Cortex of kidney (tissue), 1 donor: ENCODE data around the gene MRPL44.

Experiments used
- DNase-seq: peaks from one replicate; lab custom pipeline; 2025; lab: John Stamatoyannopoulos, UW

MRPL44 gene

DNA sequence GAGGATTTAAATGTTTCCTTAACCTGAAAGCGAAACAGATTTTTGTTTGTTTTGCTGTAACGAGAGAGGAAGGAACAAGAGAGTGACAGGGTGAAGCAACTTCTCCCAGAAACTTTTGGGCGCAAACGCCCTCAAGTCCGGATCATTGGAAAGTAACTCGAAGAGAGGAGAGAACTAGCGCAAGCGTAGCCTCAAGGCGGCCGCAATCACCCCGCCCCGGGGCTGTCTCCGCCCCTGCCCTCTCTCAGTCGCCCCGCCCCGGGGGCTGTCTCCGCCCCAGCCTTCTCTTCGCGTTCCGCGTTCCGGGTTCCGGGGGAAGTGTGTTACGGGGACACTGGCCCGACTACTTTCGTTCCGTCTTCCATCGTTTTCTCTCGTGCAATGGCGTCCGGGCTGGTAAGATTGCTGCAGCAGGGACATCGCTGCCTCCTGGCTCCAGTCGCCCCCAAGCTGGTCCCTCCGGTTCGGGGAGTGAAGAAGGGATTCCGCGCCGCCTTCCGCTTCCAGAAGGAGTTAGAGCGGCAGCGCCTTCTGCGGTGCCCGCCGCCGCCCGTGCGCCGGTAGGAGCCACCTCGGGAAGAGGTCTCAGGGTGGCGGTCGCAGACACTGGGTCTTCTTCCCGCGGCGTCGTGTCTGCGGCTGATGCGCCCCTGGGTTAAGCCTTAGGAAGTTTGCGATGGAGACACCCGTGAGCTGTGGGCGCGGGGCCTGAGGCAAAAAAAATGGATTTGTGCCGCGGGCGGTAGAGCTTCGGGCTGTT, at the start of gene MRPL44:
Gene MRPL44 (plus strand): TSS at position 372 of the 760 bp plus-strand sequence. CDS start 10 bp downstream, at position 382.
- DNase-seq = peak; percentile 61

DNA sequence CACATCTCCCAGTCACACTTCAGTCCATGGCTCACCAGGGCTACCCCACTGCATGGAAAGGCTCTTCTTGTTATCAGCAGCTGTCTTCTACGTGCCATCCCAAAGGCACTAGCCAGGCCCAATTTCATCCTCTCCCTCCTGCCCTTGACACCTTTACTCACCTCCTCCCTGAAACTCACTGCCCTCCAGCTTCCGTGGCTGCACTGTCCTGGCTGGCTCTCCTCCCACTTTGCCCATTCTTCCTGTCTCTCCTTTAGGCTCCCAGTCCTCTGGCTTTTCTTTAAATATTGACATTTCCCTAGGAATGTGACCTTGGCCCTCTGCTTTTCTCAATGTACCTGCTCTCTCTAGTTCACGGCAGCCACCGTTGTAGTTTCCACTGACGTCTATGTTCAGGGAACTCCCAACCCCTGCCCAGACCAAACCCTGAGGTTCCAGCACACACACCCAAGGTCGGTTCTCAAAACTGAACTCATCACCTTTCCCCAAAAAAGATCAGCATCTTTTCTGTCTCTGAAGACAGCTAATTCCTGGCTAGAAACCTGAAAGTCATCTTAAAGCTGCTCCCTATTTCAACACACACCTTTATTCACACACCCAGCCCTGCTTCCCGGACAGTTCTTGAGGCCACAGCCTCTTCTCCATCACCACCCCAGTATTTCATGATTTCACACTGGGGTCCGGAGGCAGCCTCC, 48.8 kb upstream of the MRPL44 start:
- DNase-seq = no peak

DNA sequence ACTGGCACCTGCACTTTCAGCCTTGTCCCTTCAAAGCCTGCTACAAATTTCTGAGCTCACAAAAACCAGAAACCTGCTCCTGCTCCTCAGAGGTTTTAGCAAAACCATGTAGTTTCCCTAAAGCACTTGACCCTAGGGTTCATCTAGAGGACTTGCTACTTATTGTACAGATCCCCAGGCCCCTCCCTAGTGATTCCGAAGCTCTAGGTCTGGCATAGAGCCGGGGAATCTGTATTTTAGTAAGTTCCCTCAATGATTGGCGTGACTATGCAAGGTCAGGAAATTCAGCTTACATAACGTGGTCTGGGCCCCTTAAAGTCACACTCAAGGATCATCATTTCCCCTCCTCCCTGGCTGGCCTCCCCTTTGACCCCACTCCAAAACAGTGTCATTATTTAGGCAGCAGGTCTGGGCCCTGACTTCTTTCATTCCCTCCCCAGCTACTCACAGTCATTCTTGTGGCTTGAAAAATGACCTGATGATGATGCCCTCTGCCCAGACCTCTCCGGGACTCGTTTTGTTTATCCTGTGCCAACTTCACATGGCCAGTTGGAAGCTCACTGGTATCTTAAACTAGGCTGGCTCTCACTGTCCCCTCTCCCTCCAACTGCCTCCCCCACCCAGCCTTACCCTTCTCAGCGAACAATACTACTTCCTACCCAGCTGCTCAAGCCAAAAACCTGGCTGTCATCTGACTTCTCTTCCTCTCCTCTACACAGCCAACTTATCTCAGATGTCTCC, 48.1 kb upstream of the MRPL44 start:
- DNase-seq = no peak

DNA sequence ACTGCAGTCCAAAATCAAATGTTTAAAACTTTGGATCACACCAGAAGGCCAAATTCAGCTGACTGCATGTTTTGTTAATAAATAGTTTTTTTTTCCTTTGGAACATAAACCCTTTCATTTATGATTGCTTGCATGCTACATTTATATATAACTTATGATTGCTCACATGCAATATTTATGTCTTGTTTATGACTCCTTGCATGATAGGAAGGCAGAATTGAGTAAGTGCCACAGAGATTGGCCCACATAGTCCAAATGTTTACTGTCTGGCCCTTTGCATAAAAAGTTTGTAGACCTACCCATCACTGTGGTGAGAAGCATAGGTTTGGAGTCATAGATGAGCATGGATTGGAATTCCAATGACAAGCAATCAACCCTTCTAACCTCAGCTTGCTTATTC, 42.9 kb upstream of the MRPL44 start:
- no peak for DNase-seq

DNA sequence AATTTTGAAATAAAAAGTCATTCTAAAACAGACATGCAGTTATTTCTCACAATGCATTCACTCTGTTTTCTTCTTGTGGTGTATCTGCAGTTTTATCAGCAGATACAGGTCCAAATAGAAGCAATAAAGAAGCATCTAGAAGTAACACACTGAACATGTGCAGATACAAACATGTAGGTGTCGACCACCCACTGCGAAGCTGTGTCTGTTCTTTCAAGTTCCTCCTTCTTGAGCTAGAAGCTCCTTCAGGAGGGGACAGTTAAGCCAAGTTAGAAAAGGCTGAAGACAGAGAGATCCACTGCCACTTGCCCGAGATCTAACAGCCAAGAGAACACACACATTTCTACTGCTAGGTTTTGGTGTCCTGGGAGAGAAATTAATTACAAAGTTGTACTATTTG, 42.2 kb upstream of the MRPL44 start:
- no peak for DNase-seq

DNA sequence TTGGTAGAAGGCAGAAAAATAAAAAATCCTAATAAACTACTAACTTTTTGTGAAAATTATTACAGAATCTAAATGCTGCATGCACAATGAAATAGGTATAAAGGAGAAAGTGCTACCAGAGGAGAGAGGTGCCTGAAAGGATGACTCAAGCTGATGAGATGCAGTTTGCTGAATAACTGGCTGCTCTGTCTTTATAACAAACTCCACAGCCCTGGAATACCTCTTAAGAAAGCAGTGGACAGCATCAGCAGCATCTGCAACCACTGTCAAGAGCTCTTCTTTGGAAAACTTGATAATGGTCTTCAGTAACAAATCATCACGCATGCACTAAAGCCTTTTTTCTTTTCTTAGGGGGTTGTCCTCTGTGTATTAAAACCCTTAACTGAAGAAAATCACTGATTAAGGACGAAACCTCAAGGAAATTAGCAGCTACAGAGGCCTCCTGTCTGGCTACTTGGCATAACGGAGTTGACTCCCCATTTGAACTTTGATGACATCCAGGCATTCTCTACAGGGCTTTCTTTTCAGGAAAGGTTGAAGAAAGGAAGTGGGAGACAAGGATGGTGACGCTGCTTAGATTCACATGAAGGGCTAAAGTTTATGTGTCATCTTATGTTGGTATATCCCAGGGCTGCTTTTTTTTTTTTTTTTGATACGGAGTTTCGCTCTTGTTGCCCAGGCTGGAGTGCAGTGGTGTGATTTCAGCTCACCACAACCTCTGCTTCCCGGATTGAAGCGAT, 40.9 kb upstream of the MRPL44 start:
- DNase-seq = no peak

DNA sequence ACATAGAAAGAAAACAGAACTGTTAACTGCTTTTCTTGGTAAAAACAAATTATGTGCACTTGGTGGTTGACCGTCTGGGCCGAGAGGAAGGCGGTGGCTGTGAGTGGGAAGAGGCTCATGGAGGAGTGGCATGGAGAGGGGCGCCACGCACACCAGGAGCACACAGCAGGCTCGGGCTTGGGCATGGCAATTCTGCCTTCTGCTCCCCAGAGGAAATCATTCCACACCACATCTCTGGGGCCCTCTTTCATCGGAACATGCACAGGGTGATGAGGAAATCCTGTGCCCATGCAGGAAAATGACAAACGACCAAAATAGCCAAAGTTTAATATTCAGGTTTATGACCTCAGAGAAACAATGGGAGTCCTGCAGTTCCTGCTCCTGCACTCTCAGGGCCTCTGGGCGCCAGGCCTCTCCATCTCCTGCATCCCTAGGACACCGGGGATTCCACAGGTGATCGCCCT, 38.6 kb upstream of the MRPL44 start:
- DNase-seq = no peak

DNA sequence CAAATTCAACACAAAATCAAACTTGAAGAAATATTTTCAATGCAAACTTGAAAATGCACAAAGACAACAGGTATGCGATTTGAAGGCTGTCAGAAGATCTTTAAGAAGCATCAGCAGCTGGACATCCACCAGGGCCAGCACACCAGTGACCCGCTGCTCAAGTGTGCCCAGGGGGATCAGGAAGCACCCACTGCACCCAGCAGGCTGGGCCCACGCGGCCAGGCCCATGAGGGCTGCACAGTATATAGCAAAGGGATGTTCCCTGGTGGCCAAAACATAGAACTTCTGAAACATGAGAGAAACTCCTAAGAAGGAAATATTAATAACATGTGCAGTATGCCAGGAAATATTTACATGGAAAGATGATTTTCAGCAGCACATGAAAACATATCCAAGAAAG, 37.2 kb upstream of the MRPL44 start:
- no peak for DNase-seq

DNA sequence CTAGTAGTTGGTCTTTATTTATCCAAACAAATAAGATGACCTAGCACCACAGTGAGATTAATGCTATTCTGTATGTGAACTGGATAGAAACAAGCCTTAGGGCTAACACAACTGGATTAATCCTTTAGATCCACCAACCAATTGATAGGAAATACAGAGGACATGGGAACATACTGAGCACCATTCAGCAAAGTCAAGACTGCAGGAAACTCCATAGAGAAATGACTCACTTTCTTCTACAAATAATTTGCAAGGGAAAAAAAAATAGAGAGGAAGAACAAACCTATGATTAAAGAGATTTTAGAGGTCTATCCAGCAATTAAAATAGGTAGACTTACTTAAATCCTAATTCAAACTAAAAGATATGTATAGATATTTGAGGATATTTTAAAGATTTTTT, 36.1 kb upstream of the MRPL44 start:
- DNase-seq = no peak

DNA sequence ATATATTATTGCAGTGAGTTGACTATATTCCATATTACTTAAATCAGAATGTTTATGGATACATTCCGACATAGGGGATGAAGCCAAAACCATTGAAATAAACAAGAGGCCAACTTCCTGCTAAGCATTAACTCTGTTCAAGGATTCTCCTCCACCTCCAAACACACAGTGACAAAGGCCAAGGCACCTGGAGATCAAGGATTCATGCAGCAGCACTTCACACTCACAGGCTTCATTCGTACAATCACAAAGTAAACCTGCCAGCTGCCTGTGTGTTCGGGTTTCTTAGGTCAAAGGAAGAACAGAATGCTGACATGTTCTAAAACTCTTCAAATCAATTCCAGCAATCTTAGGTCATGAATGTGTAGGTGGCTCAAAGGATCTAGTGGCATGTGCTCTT, 35.0 kb upstream of the MRPL44 start:
- no peak for DNase-seq

DNA sequence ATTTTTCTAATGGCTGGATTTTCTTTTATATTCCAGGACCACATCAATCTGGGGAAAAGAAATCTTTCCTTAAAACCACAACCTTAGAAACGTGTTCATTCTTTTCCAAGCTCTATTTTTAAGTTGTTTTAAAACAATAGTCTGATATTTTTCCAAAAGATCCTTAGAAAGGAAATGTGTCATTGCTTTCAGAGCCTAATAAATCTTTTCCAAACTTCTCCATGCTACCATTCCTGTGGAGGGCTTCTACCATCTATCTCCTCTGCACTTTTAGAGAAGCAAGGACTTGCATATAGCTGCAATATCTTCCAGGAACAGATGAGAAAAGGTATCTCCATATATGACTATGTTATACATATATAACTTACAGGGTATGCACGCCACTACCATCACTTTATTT, 33.3 kb upstream of the MRPL44 start:
- no peak for DNase-seq

DNA sequence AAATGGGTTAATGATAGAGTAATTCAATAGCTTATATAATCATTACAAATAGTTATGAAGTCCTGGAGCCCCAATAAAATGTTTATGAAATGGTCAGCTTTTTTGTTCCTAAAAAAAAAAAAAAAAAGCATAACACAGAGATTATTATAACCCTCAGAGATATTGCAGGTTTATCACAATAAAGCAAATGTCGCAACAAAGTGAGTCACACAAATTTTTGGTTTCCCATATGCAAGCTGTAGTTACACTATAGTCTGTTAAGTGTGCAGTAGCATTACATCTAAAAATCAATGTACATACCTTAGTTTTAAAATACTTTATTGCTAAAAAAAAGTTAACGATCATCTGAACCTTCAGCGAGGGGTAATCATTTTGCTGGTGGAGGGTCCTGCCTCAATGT, 32.2 kb upstream of the MRPL44 start:
- DNase-seq = no peak

DNA sequence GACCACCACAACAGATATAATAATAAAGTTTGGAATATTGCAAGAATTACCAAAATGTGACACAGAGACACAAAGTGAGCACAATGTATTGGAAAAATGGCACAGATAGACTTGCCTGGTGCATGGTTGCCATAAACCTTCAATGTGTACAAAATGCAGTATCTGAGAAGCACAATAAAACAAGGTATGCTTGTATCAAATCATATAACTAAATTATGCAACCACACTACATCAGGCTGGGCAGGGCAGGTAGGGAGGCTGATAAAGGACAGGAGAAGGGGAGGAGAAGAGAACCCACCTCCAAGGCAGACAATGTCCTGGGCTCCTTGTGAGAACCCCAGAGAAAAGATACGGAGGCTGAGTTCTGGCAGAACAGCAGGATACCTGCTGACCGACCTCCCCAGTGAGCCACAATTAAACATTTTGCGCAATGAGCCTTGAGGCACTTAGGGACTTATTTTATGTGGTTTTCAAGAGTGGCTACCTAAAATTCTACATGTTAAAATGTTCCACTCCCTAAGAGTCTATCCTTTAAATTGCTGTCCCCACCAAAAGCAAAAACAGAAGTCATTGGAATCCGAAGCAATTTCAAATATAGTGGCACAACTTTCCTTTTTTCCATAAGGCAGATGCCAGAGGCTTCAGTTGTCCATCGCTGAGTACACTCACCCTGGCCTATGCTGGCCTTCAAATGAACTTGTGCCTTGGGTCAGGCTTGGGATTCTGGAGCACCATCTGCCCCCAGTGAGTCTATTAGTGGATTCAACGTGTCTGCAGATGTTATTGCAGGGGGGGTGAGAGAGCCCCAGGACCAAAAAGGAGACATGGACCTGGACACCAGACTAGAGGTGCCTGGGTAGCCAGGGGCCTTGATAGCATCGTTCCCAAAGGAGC, 28.9 kb upstream of the MRPL44 start:
- no peak for DNase-seq

DNA sequence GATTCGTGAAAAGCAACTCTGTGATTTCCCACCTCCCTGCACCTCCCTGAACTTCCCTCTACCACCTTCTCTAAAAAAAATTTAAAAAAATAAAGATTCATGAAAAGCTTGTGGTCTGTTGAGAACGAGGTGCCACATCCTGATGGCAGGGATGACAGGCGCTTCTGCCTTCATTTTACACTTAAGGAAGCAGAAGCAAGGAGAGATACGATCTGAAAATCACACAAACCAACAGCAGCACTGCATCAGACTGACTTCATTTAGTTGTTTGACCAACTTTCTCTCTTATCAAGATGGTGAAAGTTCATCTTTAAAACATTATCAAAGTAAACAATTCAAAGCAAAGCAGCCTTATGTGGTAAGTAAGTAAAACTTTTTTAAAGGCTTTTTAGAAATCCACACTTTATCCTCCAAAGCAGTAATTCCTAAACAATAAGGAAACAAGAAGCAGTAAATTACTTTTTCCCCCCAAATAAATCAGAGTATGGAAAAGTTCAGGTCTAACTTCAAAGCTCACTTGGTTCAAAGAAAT, 27.6 kb upstream of the MRPL44 start:
- DNase-seq = no peak

DNA sequence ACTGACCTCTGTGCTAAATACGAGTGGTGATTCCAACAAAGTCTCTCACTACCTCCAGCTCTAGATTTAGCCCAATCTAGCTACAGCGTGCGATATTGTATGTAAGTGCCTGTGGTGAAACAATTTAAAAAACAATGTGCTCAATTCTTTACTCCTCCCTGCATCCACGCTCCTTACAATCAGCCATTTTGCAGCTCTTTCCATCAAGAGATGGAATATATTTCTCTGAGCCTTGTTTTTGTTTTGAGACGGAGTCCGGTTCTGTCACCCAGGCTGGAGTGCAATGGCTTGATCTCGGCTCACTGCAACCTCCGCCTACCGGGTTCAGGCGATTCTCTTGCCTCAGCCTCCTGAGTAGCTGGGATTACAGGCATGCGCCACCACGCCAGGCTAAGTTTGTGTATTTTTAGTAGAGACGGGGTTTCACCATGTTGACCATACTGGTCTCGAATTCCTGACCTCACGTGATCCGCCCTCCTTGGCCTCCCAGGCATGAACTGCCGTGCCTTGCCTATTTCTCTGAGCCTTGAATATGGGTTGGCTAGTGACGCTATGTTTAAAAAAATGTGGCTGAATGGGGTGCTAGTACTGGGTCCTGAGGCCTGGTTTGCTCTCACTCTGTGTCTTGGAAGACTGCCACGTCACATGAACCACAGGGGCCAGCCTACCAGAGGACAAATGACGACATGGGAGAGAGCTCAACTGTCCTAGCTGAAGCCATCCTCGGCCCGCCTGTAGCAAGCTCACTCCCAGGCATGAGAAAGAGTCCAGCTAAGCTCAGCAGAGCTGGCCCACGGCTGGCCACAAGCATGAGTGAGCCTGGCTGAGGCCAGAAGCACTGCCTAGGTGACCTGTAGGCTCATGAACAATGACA, 26.9 kb upstream of the MRPL44 start:
- no peak for DNase-seq

DNA sequence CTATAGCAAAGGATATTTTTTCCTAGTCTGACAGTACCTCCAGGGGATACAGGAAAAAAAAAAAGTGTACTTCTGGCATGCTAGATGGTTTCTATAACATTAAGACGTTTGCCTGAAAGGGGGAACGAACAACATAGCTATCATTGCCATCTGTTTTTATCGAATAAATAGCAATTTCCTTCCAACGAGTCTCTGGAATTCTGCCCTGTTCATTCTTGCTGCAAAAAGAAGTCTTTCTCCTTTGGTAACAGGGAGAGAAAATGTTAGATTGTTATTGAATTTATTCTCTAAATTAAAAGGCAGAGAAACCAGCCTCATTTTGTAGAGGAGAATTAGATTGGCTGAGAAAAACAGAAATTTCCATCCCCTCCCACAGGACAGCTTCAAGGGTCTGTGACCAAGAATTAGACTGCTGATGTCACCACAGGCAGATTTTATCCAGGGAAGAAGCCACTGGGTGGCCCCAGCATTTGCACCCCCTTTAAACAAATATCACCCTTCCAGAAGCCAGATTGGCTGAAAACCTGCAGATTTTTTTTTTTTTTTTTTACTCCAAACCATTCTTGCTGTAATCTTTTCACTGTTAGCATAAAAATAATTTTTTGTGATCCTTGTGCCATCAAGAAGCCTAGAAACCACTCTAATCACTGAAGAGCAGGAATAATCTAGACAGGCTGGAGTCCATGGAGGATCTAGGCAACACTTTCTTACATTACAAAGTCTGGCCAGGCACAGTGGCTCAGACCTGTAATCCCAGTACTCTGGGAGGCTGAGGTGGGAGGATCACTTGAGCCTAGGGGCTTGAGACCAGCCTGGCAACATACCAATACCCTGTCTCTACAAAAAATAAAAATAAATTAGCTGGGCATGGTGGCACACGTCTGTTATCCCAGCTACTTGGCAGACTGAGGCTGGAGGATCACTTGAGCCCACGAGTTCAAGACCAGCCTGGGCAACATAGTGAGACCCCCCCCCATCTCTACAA, 24.2 kb upstream of the MRPL44 start:
- DNase-seq = no peak

DNA sequence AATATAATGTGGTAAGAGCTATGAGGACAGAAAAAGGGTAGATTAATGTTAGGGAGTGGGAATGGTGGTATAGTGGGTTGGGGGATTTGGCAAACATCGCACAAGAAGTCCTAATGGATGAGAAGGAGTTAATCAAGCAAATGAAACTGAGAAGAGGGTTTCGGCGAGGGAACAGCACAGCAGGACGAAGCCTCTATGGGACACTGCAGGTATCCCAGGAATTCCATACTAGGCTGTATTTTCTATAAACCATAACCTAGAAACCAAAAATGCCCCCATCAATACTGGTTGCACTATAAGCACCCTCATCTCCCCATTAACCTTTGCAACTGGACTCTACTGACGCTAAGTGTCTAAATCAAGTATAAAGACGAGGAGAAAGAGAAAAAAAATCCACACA, 22.4 kb upstream of the MRPL44 start:
- DNase-seq = no peak

DNA sequence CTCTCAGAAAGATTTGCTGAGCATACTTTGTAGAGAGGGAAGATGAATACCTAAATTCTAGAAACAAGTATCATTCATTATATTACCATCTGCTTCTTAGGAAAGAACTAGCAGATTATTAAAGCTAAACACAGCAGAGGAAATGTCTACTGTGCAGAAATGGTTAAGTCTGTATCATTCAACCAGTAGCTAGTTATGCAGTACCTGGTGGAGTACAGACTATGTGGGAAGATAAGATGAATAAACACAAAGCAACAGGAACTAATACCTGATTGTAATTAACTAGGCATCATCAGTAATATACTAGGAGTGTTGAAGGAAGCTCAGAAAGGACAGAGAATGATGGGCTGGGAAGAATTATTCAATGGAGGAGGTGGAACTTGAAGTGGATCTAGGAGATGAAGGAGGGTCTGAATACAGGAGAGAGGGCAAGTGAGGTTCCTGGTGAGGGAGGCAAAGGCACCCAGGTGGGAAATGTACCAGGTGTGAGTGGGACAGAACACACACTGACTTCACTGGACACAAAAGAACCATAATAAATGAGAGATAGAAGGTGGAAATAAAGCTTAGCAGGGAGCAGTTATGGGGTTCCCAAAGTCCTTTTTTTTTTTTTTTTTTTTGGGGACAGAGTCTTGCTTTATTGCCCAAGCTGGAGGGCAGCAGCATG, 21.7 kb upstream of the MRPL44 start:
- no peak for DNase-seq
